WERI-Rb-1 (cell line): ENCODE results near the gene TIMM13.
A peak's percentile ranks its signal among the peaks of the same experiment; 100 is the strongest.

Experiments
- DNase-seq: peaks from one replicate; pipeline ENCODE4 v3.0.0-alpha.2; 2020
- H3K27ac ChIP-seq: fragments of 250-450 bp; sonication (Bioruptor Pico); 2 replicates; pipeline ENCODE4 v1.5.1; 2020; ENCODE audit warnings: mild to moderate bottlenecking, moderate library complexity
- H3K27me3 ChIP-seq: fragments of 250-450 bp; sonication (Bioruptor Pico); 2 replicates; pipeline ENCODE4 v1.5.1; 2021; ENCODE audit warnings: mild to moderate bottlenecking, low read depth, moderate library complexity; ENCODE audit not compliant: insufficient read depth, severe bottlenecking
- H3K36me3 ChIP-seq: fragments of 250-450 bp; sonication (Bioruptor Pico); 2 replicates; pipeline ENCODE4 v1.5.1; 2020; ENCODE audit warnings: mild to moderate bottlenecking, moderate library complexity
- H3K4me3 ChIP-seq: 2 replicates; pipeline ENCODE4 v1.5.1; 2011; ENCODE audit warnings: low read depth, mild to moderate bottlenecking, control low read depth, low read length
- H3K9me3 ChIP-seq: fragments of 250-450 bp; sonication (Bioruptor Pico); 2 replicates; pipeline ENCODE4 v1.5.1; 2021; ENCODE audit warnings: mild to moderate bottlenecking, moderate library complexity; ENCODE audit not compliant: severe bottlenecking
- TF ChIP-seq, protein P1 (sequence below): IDR thresholded peaks from 2 replicates; pipeline ENCODE4 v1.5.1; 2011; ENCODE audit warnings: low read depth, mild to moderate bottlenecking, control low read depth, inconsistent platforms, low read length

Gene TIMM13

DNA sequence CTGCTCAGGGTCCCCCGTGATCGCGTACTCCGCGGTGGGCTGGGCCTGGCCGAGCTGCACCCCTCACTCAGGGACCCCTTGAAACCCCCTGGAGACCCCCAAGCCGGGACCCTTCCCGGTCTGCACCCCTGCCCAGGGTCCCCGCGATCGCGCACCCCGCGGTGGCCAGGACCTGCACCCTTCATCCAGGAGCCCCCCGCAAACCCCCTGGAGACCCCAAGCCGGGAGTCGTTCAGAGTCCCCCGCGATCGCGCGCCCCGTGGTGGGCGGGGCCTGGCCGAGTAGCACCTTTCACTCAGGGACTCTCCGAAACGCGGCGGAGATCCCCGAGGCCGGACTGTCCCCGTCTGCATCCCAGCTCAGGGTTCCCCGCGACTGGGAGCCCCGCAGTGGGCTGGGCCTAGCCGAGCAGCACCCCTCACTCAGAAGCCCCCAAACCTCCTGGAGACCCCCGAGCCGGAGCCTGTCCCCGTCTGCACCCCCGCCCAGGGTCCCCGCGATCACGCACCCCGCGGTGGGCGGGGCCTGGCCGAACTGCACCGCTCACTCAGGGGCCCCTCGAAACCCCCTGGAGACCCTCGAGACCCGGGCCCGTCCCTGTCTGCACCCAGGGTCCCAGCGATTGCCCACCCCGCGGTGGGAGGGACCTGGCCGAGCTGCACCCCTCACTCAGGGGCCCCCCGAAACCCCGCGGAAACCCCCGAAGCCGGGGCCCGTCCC is 28.6 kb upstream of the TIMM13 start:
- DNase-seq: peak; percentile 41
- Histone ChIP-seq H3K9me3 (no peaks in the 10 kb centered on the region), H3K4me3 (peak overlapping the region; percentile 98), H3K27me3 (no peaks in the 10 kb centered on the region), H3K36me3 (peaks cover 18% of the 10 kb centered on the region), H3K27ac (peak overlapping the region; percentile 89)
- TF ChIP-seq, protein P1, sequence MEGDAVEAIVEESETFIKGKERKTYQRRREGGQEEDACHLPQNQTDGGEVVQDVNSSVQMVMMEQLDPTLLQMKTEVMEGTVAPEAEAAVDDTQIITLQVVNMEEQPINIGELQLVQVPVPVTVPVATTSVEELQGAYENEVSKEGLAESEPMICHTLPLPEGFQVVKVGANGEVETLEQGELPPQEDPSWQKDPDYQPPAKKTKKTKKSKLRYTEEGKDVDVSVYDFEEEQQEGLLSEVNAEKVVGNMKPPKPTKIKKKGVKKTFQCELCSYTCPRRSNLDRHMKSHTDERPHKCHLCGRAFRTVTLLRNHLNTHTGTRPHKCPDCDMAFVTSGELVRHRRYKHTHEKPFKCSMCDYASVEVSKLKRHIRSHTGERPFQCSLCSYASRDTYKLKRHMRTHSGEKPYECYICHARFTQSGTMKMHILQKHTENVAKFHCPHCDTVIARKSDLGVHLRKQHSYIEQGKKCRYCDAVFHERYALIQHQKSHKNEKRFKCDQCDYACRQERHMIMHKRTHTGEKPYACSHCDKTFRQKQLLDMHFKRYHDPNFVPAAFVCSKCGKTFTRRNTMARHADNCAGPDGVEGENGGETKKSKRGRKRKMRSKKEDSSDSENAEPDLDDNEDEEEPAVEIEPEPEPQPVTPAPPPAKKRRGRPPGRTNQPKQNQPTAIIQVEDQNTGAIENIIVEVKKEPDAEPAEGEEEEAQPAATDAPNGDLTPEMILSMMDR: no peak

DNA sequence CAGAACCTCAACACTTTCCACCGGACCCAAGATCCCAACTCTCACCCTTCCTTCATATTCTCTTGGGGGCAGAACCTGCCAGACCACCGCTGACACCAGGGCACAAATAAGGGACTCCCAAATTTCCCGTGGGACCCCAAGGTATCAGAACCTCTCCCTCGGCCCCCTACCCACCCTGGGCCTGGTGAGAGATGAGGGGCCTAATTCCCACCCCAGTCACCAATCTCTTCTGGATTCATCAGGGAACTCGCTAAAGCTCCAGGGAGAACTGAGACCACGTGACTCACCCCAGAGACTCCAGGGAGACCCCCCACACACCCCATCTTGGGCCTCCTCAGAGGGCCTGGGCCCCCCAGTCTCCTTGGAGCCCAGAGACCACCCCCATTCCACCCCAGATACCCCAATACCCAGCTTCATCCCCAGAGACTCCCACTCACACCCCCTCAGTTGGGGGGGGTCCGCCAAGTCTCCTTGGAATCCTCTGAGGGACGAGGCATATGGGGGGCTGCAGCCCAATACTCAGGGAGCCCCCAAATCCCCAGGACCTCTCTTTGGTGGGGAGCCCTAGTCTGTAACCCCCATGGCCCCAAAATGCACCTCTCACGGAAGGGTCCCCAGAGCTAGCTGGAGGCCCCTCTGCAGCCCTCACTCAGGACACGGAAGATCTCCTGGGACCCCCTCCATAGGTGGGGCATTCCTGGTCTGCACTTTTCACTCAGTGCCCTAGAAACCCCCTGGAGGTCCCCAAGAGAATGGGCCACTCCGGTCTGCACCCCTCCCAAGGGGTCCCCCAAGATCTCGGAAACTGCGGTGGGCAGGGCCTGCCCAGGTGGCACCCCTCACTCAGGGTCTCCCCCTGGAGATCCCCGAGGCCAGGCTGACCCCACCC is 27.8 kb upstream of the TIMM13 start:
- TF ChIP-seq, protein P1: no peak
- H3K27ac ChIP-seq: peak overlapping the region; percentile 89
- no peak for DNase-seq
- no peaks in the 10 kb centered on the region for H3K9me3 ChIP-seq
- H3K36me3 ChIP-seq: peaks cover 26% of the 10 kb centered on the region
- H3K27me3 ChIP-seq: no peaks in the 10 kb centered on the region
- peak overlapping the region; percentile 98 for H3K4me3 ChIP-seq

DNA sequence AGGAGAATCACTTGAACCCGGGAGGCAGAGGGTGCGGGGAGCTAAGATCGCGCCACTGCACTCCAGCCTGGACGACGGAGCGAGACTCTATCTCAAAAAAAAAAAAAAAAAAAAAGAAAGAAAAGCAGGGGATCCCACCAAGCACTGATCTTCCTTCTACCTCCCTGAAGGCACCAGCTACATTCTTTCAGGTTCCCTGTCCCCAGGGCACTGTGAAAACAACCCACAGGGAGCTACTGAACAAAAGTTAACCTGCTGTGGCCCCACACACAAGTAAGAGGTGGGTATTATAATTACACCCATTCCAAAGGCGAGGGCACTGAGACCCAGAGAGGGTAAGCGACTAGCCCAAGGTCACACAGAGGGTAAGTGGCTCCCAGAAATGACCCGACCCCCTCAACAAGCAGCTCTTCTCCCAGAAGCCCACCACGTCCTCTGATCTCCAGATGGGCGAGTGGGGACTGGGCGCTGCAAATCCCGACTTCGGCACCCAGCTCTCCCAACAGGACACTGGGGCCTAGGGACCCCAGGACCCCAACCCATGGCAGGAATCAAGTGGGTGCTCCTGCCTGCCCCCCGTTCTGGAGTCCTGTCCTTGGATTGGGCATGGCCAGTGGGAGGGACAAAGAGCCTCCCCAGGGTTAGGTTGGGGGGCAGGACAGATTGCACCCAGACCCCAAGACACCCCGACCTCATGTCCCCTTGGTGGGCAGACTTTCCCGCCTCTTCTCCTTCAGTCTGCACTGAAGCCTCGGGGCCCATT is 27.0 kb upstream of the TIMM13 start:
- no peaks in the 10 kb centered on the region for H3K27me3 ChIP-seq
- H3K36me3 ChIP-seq: peaks cover 34% of the 10 kb centered on the region
- no peaks in the 10 kb centered on the region for H3K9me3 ChIP-seq
- no peak overlapping the region for H3K4me3 ChIP-seq
- H3K27ac ChIP-seq: no peak overlapping the region
- TF ChIP-seq, protein P1: no peak
- no peak for DNase-seq

DNA sequence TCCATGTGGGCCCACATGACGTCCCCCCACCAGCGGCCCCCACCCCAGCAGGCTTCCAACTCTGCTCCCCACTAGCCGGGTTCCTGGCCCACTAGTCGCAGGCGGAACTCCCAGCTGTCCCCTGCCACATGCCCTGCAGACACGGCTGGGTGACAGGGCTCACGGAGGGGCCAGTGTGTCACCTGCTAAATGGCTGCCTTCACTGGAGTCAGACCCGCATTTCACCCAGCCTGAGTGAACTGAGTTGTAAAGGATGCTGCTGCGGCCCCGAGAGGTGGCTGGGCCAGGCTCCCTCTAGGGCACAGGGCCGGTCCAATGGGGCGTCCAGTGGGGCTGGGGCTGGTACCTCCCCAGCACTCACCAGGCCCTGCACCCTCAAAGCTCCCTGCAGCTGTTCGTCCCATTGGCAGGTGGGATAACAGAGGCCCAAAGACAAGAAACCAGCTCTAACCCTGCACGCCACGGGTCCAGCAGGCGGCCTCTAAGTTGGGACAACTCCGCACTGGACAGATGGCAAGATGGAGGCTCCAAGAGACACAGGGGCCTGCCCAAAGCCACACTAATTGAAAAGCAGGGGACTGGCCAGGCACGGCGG is 26.1 kb upstream of the TIMM13 start:
- TF ChIP-seq, protein P1: no peak
- Histone ChIP-seq H3K36me3 (peaks cover 41% of the 10 kb centered on the region), H3K27ac (no peak overlapping the region), H3K9me3 (no peaks in the 10 kb centered on the region), H3K4me3 (no peak overlapping the region), H3K27me3 (no peaks in the 10 kb centered on the region)
- no peak for DNase-seq

DNA sequence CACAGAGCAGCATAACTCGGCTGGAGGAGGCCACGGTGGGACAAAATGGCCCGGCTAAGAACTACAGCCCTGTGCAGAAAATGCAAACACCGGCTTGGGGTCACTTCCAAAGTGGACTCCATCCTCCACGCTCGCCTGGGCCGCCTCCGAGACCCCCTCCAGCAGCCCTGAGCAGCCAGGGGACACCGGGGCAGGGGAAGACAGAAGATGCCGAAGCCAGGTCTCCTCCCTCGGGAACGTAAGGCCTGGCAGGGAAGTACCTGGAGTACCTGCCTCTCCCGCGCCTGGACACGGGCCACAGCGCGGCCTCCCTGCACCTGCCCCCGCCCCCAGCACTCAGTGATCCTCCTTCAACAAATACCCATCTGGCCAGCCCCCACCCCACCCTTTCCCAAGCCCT is 24.4 kb upstream of the TIMM13 start:
- Histone ChIP-seq H3K27me3 (no peaks in the 10 kb centered on the region), H3K4me3 (no peak overlapping the region), H3K9me3 (no peaks in the 10 kb centered on the region), H3K27ac (no peak overlapping the region), H3K36me3 (peaks cover 52% of the 10 kb centered on the region)
- DNase-seq: no peak
- TF ChIP-seq, protein P1: no peak
